Upper lobe of right lung (tissue), 1 donor: ENCODE results near the gene CRCP. TPM values are rescaled to one million over a fixed set of nuclear protein-coding genes. Genes with fewer than 3 reads are reported as not detected.

Experiments used
- ATAC-seq: fragments of 200-7000 bp; cut with Tn5 transposase; one replicate; pipeline ENCODE4 v1.9.1; 2020; ENCODE audit warnings: mild to moderate bottlenecking, moderate library complexity
- DNase-seq: peaks from one replicate; pipeline ENCODE4 v3.0.0-alpha.2; 2020
- H3K27ac ChIP-seq: fragments of 200-600 bp; one replicate; pipeline ENCODE4 v1.8.0; 2022
- H3K27me3 ChIP-seq: fragments of 200-600 bp; one replicate; pipeline ENCODE4 v1.8.0; 2022; ENCODE audit warnings: mild to moderate bottlenecking
- H3K36me3 ChIP-seq: fragments of 200-600 bp; one replicate; pipeline ENCODE4 v1.8.0; 2022
- H3K4me1 ChIP-seq: fragments of 200-600 bp; one replicate; pipeline ENCODE4 v1.8.0; 2022
- H3K4me3 ChIP-seq: fragments of 200-600 bp; one replicate; pipeline ENCODE4 v1.8.0; 2022; ENCODE audit warnings: mild to moderate bottlenecking
- H3K9me3 ChIP-seq: fragments of 200-600 bp; one replicate; pipeline ENCODE4 v1.8.0; 2022
- intact Hi-C: fragments of 100-400 bp; cut with DNase I; formaldehyde crosslinking; loops from one replicate; pipeline ENCODE4 v1.11.0; 2022
- total RNA-seq: library from RNA; stranded (reverse); fragmentation: NEBNext Ultra II Directional; extraction: Animal tissue kit (Norgen Biotek cat#: 25700); gene quantifications from one replicate; pipeline ENCODE4 v1.2.1, GENCODE V29; 2021
- TF ChIP-seq, protein P1 (sequence below): fragments of 200-600 bp; IDR thresholded peaks from one replicate; pipeline ENCODE4 v1.8.0; 2022; ENCODE audit warnings: antibody characterized with exemption
- donor health status: DM: no; HTN: yes; CAD: no; lungs with severe emphysema.

Gene CRCP
- total RNA-seq, 1 donor from 2014 or later = 33.1 TPM

DNA sequence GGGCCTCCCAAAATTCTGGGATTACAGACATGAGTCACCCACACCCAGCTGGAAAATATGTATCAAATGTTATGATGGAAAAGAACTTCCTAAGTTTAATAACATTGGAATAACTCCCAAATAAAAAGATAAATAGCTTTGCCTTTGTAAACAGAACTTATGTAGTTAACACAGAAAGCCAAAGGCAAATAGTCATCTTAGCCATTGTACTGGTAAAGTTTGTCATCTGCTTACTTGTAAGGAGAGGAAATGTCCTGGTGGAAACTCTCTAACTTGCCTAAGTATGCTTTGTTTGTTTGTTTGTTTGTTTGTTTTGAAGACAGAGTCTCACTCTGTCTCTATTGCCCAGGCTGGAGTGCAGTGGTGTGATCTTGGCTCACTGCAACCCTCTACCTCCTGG is 66.7 kb downstream of the CRCP start:
- ATAC-seq (no peak), DNase-seq (no peak)
- Histone ChIP-seq H3K27me3 (no peaks in the 10 kb centered on the region), H3K9me3 (no peaks in the 10 kb centered on the region), H3K36me3 (no peaks in the 10 kb centered on the region), H3K27ac (no peak overlapping the region), H3K4me3 (no peak overlapping the region), H3K4me1 (no peaks in the 10 kb centered on the region)
- TF ChIP-seq, protein P1, sequence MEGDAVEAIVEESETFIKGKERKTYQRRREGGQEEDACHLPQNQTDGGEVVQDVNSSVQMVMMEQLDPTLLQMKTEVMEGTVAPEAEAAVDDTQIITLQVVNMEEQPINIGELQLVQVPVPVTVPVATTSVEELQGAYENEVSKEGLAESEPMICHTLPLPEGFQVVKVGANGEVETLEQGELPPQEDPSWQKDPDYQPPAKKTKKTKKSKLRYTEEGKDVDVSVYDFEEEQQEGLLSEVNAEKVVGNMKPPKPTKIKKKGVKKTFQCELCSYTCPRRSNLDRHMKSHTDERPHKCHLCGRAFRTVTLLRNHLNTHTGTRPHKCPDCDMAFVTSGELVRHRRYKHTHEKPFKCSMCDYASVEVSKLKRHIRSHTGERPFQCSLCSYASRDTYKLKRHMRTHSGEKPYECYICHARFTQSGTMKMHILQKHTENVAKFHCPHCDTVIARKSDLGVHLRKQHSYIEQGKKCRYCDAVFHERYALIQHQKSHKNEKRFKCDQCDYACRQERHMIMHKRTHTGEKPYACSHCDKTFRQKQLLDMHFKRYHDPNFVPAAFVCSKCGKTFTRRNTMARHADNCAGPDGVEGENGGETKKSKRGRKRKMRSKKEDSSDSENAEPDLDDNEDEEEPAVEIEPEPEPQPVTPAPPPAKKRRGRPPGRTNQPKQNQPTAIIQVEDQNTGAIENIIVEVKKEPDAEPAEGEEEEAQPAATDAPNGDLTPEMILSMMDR = no peak
- intact Hi-C loops = no loop called here

DNA sequence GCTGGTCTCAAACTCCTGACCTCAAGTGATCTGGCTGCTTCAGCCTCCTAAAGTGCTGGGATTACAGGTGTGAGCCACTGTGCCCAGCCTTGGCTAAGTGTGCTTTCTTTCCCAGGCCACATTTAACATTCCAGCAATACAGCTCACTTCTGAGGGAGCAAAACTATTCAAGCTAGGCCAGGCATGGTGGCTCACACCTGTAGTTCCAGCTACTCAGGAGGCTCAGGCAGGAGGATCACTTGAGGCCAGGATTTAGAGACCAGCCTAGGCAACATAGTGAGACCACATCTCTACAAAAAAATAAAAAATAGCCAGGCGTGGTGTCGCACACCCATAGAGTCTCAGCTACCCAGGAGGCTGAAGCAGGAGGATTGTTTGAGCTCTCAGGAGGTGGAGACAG is 67.2 kb downstream of the CRCP start:
- Histone ChIP-seq H3K36me3 (no peaks in the 10 kb centered on the region), H3K27ac (no peak overlapping the region), H3K9me3 (no peaks in the 10 kb centered on the region), H3K4me3 (no peak overlapping the region), H3K4me1 (no peaks in the 10 kb centered on the region), H3K27me3 (no peaks in the 10 kb centered on the region)
- ATAC-seq = no peak
- no peak for DNase-seq
- TF ChIP-seq, protein P1 = no peak
- intact Hi-C loops = no loop called here

DNA sequence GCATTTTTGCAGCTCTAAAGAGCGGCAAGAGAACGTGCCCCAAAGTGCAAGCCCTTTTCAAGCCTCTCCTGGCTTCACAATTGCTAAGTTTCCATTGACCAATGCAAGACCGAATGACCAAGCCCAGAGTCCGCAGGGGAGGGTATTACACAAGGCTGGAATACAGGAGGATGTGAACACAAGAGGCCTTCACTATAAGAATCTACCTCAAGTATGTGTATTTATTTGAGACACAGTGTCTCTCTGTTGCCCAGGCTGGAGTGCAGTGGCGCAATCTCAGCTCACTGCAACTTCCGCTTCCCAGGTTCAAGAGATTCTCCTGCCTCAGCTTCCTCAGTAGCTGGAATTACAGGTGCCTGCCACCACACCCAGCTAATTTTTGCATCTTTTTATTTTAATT is 68.3 kb downstream of the CRCP start:
- Histone ChIP-seq H3K9me3 (no peaks in the 10 kb centered on the region), H3K4me1 (no peaks in the 10 kb centered on the region), H3K36me3 (no peaks in the 10 kb centered on the region), H3K27ac (peak overlapping the region; percentile 30), H3K4me3 (no peak overlapping the region), H3K27me3 (no peaks in the 10 kb centered on the region)
- intact Hi-C loops = no loop called here
- TF ChIP-seq, protein P1 = no peak
- DNase-seq (peak; percentile 79), ATAC-seq (peak; percentile 91)

DNA sequence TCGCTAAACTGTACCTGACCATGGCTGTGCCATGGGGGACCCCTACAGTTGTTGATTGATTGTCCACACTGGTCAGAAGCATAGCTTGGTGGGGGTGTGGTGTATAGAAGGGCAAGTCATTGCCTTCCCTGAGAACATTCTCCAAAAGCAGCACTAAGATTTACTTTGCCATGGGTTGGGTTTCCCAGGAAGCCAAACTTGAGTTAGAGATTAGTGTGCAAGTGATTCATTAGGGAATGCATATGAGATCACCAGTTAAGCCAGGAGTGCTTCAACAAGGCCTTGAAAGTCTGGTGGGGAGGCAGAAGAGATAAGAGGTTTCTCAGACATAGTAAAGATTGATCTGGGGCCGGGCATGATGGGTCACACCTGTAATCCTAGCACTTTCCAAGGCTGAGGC is 69.1 kb downstream of the CRCP start:
- TF ChIP-seq, protein P1 = no peak
- no peak overlapping the region for H3K4me3 ChIP-seq
- intact Hi-C loops = no loop called here
- no peak for DNase-seq
- H3K27ac ChIP-seq = no peak overlapping the region
- H3K9me3 ChIP-seq = no peaks in the 10 kb centered on the region
- H3K36me3 ChIP-seq = no peaks in the 10 kb centered on the region
- peak; percentile 48 for ATAC-seq
- no peaks in the 10 kb centered on the region for H3K27me3 ChIP-seq
- no peaks in the 10 kb centered on the region for H3K4me1 ChIP-seq

DNA sequence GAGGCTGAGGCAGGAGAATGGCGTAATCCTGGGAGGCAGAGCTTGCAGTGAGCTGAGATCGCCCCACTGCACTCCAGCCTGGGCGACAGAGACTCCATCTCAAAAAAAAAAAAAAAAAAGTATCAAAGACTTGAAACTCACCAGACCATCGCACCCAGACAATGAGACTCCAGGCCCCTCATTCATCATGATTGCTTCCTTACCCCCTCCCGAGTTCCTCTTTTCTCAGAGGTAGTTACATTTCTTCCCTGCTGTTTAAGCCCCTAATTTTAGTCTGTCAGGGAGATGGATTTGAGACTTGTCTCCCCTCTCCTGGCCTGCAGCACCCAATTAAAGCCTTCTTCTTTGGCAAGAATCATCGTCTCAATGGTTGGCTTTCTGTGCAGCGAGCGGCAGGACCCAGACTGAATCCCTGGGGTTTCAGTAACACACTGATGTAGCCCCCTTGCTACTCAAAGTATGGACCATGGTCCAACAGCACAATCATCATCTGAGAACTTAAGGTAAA is 71.1 kb downstream of the CRCP start:
- H3K27ac ChIP-seq = no peak overlapping the region
- DNase-seq = no peak
- TF ChIP-seq, protein P1 = no peak
- no peaks in the 10 kb centered on the region for H3K27me3 ChIP-seq
- H3K4me1 ChIP-seq = no peaks in the 10 kb centered on the region
- H3K36me3 ChIP-seq = no peaks in the 10 kb centered on the region
- ATAC-seq = no peak
- H3K9me3 ChIP-seq = no peaks in the 10 kb centered on the region
- intact Hi-C loops = no loop called here
- no peak overlapping the region for H3K4me3 ChIP-seq

DNA sequence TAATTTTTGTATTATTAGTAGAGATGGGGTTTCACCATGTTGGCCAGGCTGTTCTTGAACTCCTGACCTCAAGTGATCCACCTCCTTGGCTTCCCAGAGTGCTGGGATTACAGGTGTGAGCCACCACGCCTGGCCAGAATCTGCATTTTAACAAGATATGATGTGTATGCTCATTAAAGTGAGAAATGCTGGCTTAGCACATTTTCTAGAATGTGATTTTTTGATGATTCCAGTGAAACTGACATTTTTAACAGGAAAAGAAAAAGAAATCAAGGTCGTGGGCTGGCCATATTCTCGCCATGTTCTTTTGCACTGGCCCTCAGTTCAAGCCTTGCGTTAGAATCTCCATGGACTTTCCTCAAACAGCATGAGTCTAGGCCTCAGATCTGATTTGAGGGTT is 72.3 kb downstream of the CRCP start:
- Histone ChIP-seq H3K4me1 (no peaks in the 10 kb centered on the region), H3K36me3 (no peaks in the 10 kb centered on the region), H3K9me3 (no peaks in the 10 kb centered on the region), H3K27ac (no peak overlapping the region), H3K27me3 (no peaks in the 10 kb centered on the region), H3K4me3 (no peak overlapping the region)
- intact Hi-C loops = no loop called here
- TF ChIP-seq, protein P1 = no peak
- DNase-seq (no peak), ATAC-seq (no peak)
